Neural cell (in vitro differentiated cells): ENCODE data around the gene MAGI2. TPM values are rescaled to one million over a fixed set of nuclear protein-coding genes. Genes with fewer than 3 reads are reported as not detected.

Source experiments
- H2AFZ ChIP-seq: fragments of 200-600, 300-800 bp; sonication (generic), shearing (Covaris generic); 2 replicates; pipeline ENCODE4 v1.6.0; 2014; ENCODE audit warnings: low read depth, mild to moderate bottlenecking, antibody characterized with exemption, low read length, moderate library complexity
- H3F3A ChIP-seq: fragments of 200-600 bp; shearing (Covaris generic); 2 replicates; pipeline ENCODE4 v1.6.1; 2016; ENCODE audit warnings: mild to moderate bottlenecking, moderate library complexity, mixed read lengths, antibody characterized with exemption, low read length; ENCODE audit not compliant: insufficient read depth, poor library complexity, severe bottlenecking
- H3K27ac ChIP-seq: fragments of 200-600, 300-800 bp; sonication (generic), shearing (Covaris generic); 2 replicates; pipeline ENCODE4 v1.5.1; 2014; ENCODE audit warnings: mild to moderate bottlenecking, low read length, moderate library complexity
- H3K27me3 ChIP-seq: fragments of 300-800, 200-600 bp; sonication (generic), shearing (Covaris generic); 2 replicates; pipeline ENCODE4 v1.6.0; 2014; ENCODE audit warnings: mild to moderate bottlenecking, low read depth, low read length, moderate library complexity; ENCODE audit not compliant: insufficient read depth
- H3K36me3 ChIP-seq: fragments of 300-800, 200-600 bp; sonication (generic), shearing (Covaris generic); 2 replicates; pipeline ENCODE4 v1.5.1; 2014; ENCODE audit warnings: mild to moderate bottlenecking, antibody characterized with exemption, low read length, moderate library complexity; ENCODE audit not compliant: insufficient read depth
- H3K4me2 ChIP-seq: fragments of 300-800, 200-600 bp; sonication (generic), shearing (Covaris generic); 2 replicates; pipeline ENCODE4 v1.6.0; 2014; ENCODE audit warnings: mild to moderate bottlenecking, low read length
- H3K4me3 ChIP-seq: fragments of 300-800, 200-600 bp; sonication (generic), shearing (Covaris generic); 2 replicates; pipeline ENCODE4 v1.5.1; 2014; ENCODE audit warnings: mild to moderate bottlenecking, low read length, moderate library complexity
- H3K79me2 ChIP-seq: fragments of 200-600 bp; shearing (Covaris generic); replicated peaks from 2 replicates; pipeline ENCODE4 v1.6.0; 2014; ENCODE audit warnings: mild to moderate bottlenecking, low read length, moderate library complexity; ENCODE audit not compliant: insufficient read depth
- H3K9ac ChIP-seq: fragments of 300-800, 200-600 bp; sonication (generic), shearing (Covaris generic); 2 replicates; pipeline ENCODE4 v1.6.1; 2016; ENCODE audit warnings: mild to moderate bottlenecking, low read length, mixed read lengths
- H3K9me2 ChIP-seq: fragments of 200-600 bp; shearing (Covaris generic); 2 replicates; pipeline ENCODE4 v1.6.1; 2016; ENCODE audit warnings: mild to moderate bottlenecking, low read length, mixed read lengths; ENCODE audit not compliant: insufficient read depth
- H3K9me3 ChIP-seq: fragments of 200-600, 300-800 bp; sonication (generic), shearing (Covaris generic); 2 replicates; pipeline ENCODE4 v1.6.1; 2016; ENCODE audit warnings: mild to moderate bottlenecking, mixed run types, low read length, moderate library complexity, mixed read lengths
- H4K20me1 ChIP-seq: fragments of 200-600 bp; shearing (Covaris generic); 2 replicates; pipeline ENCODE4 v1.6.1; 2016; ENCODE audit warnings: mild to moderate bottlenecking, mixed run types; ENCODE audit not compliant: insufficient read depth
- CTCF ChIP-seq: fragments of 450-650 bp; IDR thresholded peaks from 2 replicates; pipeline ENCODE4 v1.5.1; 2014; ENCODE audit warnings: antibody characterized with exemption, mild to moderate bottlenecking, moderate library complexity; ENCODE audit not compliant: poor library complexity, severe bottlenecking
- EP300 ChIP-seq: fragments of 450-650 bp; conservative IDR thresholded peaks from 2 replicates; pipeline ENCODE4 v1.6.1; 2014; ENCODE audit warnings: antibody characterized with exemption, mild to moderate bottlenecking, moderate library complexity; ENCODE audit not compliant: poor library complexity, severe bottlenecking
- EZH2 ChIP-seq: fragments of 200-600, 300-800 bp; shearing (Covaris generic), sonication (generic); IDR thresholded peaks from 2 replicates; pipeline ENCODE4 v1.6.1; 2014; ENCODE audit warnings: antibody characterized with exemption, low read length, borderline replicate concordance, mild to moderate bottlenecking; ENCODE audit not compliant: insufficient read depth, poor library complexity, severe bottlenecking
- MXI1 ChIP-seq: fragments of 450-650 bp; conservative IDR thresholded peaks from 2 replicates; pipeline ENCODE4 v1.6.1; 2014; ENCODE audit warnings: antibody characterized with exemption, mild to moderate bottlenecking; ENCODE audit not compliant: poor library complexity, severe bottlenecking
- POLR2AphosphoS5 ChIP-seq: IDR thresholded peaks from 2 replicates; pipeline ENCODE4 v1.6.1; 2012
- RAD21 ChIP-seq: fragments of 450-650 bp; conservative IDR thresholded peaks from 2 replicates; pipeline ENCODE4 v1.6.1; 2014; ENCODE audit warnings: antibody characterized with exemption, mild to moderate bottlenecking, moderate library complexity
- REST ChIP-seq: IDR thresholded peaks from 2 replicates; pipeline ENCODE4 v1.6.1; 2012; ENCODE audit warnings: borderline replicate concordance
- SMC3 ChIP-seq: fragments of 450-650 bp; conservative IDR thresholded peaks from 2 replicates; pipeline ENCODE4 v1.6.1; 2014; ENCODE audit warnings: antibody characterized with exemption, mild to moderate bottlenecking, moderate library complexity; ENCODE audit not compliant: poor library complexity
- TAF1 ChIP-seq: IDR thresholded peaks from 2 replicates; pipeline ENCODE4 v1.6.1; 2012; ENCODE audit warnings: low read depth
- polyA plus RNA-seq: library from polyadenylated mRNA; depleted of rRNA; stranded (reverse); fragments of >200 nt; gene quantifications from 2 replicates; pipeline ENCODE4 v1.2.3, GENCODE V29; 2014

The MAGI2 gene
- polyA plus RNA-seq, 1 donor from 2014 or later, result 19.3 TPM

GRCh38 chr7:78760620-78761355, 692.7 kb downstream of the MAGI2 start:
- Histone ChIP-seq H3K27me3 (no peaks in the 10 kb centered on the region), H3K36me3 (no peaks in the 10 kb centered on the region), H3K79me2 (peaks cover 80% of the 10 kb centered on the region)

GRCh38 chr7:78752554-78752953, 700.9 kb downstream of the MAGI2 start:
- H3K79me2 ChIP-seq, result peaks cover 46% of the 10 kb centered on the region
- H3K4me3 ChIP-seq, result no peak overlapping the region
- no peaks in the 10 kb centered on the region for H3F3A ChIP-seq
- TF ChIP-seq SMC3, result no peak
- no peak for TF ChIP-seq POLR2AphosphoS5
- TF ChIP-seq CTCF, result no peak
- no peak for TF ChIP-seq RAD21
- no peak for TF ChIP-seq MXI1
- TF ChIP-seq TAF1, result no peak
- no peak for TF ChIP-seq EP300
- TF ChIP-seq EZH2, result no peak

More at GRCh38 chr7:78760620-78761355, 692.7 kb downstream of the MAGI2 start:
- H4K20me1 ChIP-seq, result no peaks in the 10 kb centered on the region
- no peak overlapping the region for H2AFZ ChIP-seq
- H3K4me2 ChIP-seq, result no peak overlapping the region
- no peaks in the 10 kb centered on the region for H3K9me2 ChIP-seq
- no peak overlapping the region for H3K4me3 ChIP-seq
- no peaks in the 10 kb centered on the region for H3F3A ChIP-seq
- H3K9ac ChIP-seq, result no peak overlapping the region
- no peak for TF ChIP-seq REST
- no peak for TF ChIP-seq CTCF
- no peak for TF ChIP-seq POLR2AphosphoS5
- no peak for TF ChIP-seq EZH2
- no peak for TF ChIP-seq TAF1
- no peak for TF ChIP-seq RAD21
- no peak for TF ChIP-seq EP300
- TF ChIP-seq MXI1, result no peak
- TF ChIP-seq SMC3, result no peak
- no peak overlapping the region for H3K27ac ChIP-seq
- H3K9me3 ChIP-seq, result no peaks in the 10 kb centered on the region

More at GRCh38 chr7:78752554-78752953, 700.9 kb downstream of the MAGI2 start:
- Histone ChIP-seq H2AFZ (no peak overlapping the region), H3K36me3 (no peaks in the 10 kb centered on the region), H3K27me3 (no peaks in the 10 kb centered on the region), H3K9me3 (no peaks in the 10 kb centered on the region), H3K27ac (no peak overlapping the region), H4K20me1 (no peaks in the 10 kb centered on the region), H3K9me2 (no peaks in the 10 kb centered on the region), H3K4me2 (no peak overlapping the region), H3K9ac (no peak overlapping the region)
